ENCODE measurements around the gene KCNH2. TPM values are rescaled to one million over a fixed set of nuclear protein-coding genes. Genes with fewer than 3 reads are reported as not detected.

KCNH2 gene
- total RNA-seq, 1 experiment from 2014 or later: 0.09 TPM

DNA sequence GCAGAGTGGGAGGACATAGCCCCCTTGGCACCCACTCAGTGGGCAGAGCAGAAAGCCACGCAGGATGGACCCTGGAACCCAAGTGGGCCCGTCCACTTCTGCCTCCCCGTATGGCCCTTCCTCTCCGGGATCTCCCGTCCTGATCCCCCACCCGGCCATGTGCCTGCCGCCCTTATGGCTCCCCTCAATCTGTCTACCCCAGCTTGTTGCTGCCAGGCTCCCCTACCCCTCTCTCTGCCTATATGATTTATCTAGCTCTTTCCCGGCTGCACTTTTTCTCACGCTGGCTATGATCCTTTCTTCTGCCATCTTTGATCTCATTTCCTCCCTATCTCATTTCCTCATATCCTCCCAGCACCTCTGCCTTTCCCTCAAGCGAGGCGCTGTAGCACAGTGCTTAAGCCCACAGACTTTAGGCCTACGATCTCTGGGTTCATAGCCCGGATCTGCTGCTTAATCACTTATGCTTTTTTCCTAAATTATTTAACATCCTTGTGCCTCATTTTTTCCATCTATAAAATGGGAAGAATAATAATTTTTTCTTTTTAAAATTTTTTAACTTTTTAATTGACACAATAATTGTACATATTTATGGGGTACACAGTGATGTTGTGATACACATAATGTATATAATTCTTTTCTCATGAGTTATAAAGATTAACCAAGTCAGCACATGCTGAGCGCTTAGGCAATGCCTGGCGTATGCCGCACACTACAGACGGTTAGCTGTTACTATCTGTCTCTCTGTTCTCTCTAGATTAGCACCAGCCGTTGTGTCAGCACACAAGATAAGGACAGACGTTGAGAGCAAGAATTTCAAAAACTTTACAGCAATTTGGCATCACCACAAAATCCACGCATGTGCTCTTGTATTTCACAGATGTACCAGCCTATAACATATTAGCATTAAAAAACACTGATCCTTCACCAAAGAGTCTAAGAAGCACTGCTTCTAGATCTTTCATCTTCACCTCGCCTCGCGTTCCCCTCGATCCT is 18.1 kb downstream of the KCNH2 start:
- H3K9me3 Mint-ChIP-seq (ENCODE audit: unreplicated experiment): no peaks in the 10 kb centered on the region
- H3K27ac Mint-ChIP-seq (ENCODE audit: low read depth, unreplicated experiment): no peak overlapping the region
- H3K36me3 Mint-ChIP-seq (ENCODE audit: insufficient read depth, unreplicated experiment): no peaks in the 10 kb centered on the region
- CTCF ChIA-PET: interaction anchor here (0.6 to 1.9 kb wide), 5 partner anchors 16 to 151 kb away, joined by 3 to 11 read pairs (median 3); no protein-coding TSS in a partner anchor
- TF ChIP-seq, protein P1, sequence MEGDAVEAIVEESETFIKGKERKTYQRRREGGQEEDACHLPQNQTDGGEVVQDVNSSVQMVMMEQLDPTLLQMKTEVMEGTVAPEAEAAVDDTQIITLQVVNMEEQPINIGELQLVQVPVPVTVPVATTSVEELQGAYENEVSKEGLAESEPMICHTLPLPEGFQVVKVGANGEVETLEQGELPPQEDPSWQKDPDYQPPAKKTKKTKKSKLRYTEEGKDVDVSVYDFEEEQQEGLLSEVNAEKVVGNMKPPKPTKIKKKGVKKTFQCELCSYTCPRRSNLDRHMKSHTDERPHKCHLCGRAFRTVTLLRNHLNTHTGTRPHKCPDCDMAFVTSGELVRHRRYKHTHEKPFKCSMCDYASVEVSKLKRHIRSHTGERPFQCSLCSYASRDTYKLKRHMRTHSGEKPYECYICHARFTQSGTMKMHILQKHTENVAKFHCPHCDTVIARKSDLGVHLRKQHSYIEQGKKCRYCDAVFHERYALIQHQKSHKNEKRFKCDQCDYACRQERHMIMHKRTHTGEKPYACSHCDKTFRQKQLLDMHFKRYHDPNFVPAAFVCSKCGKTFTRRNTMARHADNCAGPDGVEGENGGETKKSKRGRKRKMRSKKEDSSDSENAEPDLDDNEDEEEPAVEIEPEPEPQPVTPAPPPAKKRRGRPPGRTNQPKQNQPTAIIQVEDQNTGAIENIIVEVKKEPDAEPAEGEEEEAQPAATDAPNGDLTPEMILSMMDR (IDR thresholded peaks at IDR 0.05; ENCODE audit: unreplicated experiment): no peak
- no TSS peak for BruUV-seq (replicated peaks)
- POLR2A ChIA-PET: no interaction called here
- DNase-seq (ENCODE audit: unreplicated experiment): no peak
- H3K4me1 Mint-ChIP-seq (ENCODE audit: insufficient read depth, unreplicated experiment): no peaks in the 10 kb centered on the region
- intact Hi-C loops (cut with micrococcal nuclease): no loop called here
- H3K4me3 Mint-ChIP-seq (ENCODE audit: unreplicated experiment): no peak overlapping the region
- H3K27me3 Mint-ChIP-seq (ENCODE audit: insufficient read depth, unreplicated experiment): peaks cover 18% of the 10 kb centered on the region

- CTCF ChIA-PET: interaction anchor here (0.6 to 1.9 kb wide), 3 partner anchors 61 to 918 kb away, joined by 3 to 11 read pairs (median 3); partner anchors contain the start of gene PRKAG2
- Mint-ChIP-seq H3K36me3 (ENCODE audit: insufficient read depth, unreplicated experiment) (no peaks in the 10 kb centered on the region), H3K4me1 (ENCODE audit: insufficient read depth, unreplicated experiment) (no peaks in the 10 kb centered on the region), H3K9me3 (ENCODE audit: unreplicated experiment) (no peaks in the 10 kb centered on the region), H3K27me3 (ENCODE audit: insufficient read depth, unreplicated experiment) (peaks cover 11% of the 10 kb centered on the region), H3K27ac (ENCODE audit: low read depth, unreplicated experiment) (no peak overlapping the region), H3K4me3 (ENCODE audit: unreplicated experiment) (no peak overlapping the region)
- POLR2A ChIA-PET: no interaction called here
- TF ChIP-seq, protein P1 (IDR thresholded peaks at IDR 0.05; ENCODE audit: unreplicated experiment): no peak
- intact Hi-C loops (cut with micrococcal nuclease): no loop called here
- no TSS peak for BruUV-seq (replicated peaks)
- no peak for DNase-seq (ENCODE audit: unreplicated experiment)
Observed at GRCh38 chr7:150959081-150959480, 19.0 kb downstream of the KCNH2 start.

- ChIA-PET POLR2A (no interaction called here), CTCF (interaction anchor here (0.6 to 1.3 kb wide), 2 partner anchors 152 to 918 kb away, joined by 3 read pairs; partner anchors contain the start of gene PRKAG2)
- Mint-ChIP-seq H3K27ac (ENCODE audit: low read depth, unreplicated experiment) (no peak overlapping the region), H3K36me3 (ENCODE audit: insufficient read depth, unreplicated experiment) (no peaks in the 10 kb centered on the region), H3K4me1 (ENCODE audit: insufficient read depth, unreplicated experiment) (no peaks in the 10 kb centered on the region), H3K4me3 (ENCODE audit: unreplicated experiment) (no peak overlapping the region), H3K9me3 (ENCODE audit: unreplicated experiment) (no peaks in the 10 kb centered on the region), H3K27me3 (ENCODE audit: insufficient read depth, unreplicated experiment) (peaks cover 11% of the 10 kb centered on the region)
- TF ChIP-seq, protein P1 (IDR thresholded peaks at IDR 0.05; ENCODE audit: unreplicated experiment): no peak
- BruUV-seq (replicated peaks): no TSS peak
- intact Hi-C loops (cut with micrococcal nuclease): no loop called here
- no peak for DNase-seq (ENCODE audit: unreplicated experiment)
Observed at GRCh38 chr7:150958597-150958996, 19.5 kb downstream of the KCNH2 start.

DNA sequence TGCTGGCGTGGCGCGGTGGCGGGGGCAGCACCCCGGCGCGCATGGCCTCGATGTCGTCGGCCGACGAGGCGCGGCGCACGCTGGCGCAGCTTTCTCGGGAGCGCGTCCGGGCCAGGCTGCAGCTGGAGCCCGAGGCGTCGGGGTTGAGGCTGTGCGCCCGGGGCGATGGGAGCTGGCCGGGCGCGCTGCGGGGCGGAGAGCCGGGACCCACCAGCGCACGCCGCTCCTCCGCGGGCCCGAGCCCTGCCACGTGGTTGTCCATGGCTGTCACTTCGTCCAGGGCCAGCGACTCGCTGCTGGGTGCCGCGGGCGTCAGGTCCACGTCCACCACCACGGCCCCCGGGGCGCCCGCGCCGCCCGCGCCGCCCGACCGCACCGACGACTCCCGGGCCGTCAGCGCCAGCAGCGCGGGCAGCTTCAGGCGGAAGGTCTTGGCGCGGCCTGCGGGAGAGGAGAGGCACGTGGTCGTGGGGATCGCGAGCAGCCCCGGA is 20.0 kb downstream of the KCNH2 start:
- intact Hi-C loops (cut with micrococcal nuclease): no loop called here
- no peaks in the 10 kb centered on the region for H3K4me1 Mint-ChIP-seq (ENCODE audit: insufficient read depth, unreplicated experiment)
- BruUV-seq (replicated peaks): no TSS peak
- H3K36me3 Mint-ChIP-seq (ENCODE audit: insufficient read depth, unreplicated experiment): no peaks in the 10 kb centered on the region
- peaks cover 11% of the 10 kb centered on the region for H3K27me3 Mint-ChIP-seq (ENCODE audit: insufficient read depth, unreplicated experiment)
- H3K4me3 Mint-ChIP-seq (ENCODE audit: unreplicated experiment): no peak overlapping the region
- H3K9me3 Mint-ChIP-seq (ENCODE audit: unreplicated experiment): no peaks in the 10 kb centered on the region
- DNase-seq (ENCODE audit: unreplicated experiment): no peak
- TF ChIP-seq, protein P1 (IDR thresholded peaks at IDR 0.05; ENCODE audit: unreplicated experiment): no peak
- no peak overlapping the region for H3K27ac Mint-ChIP-seq (ENCODE audit: low read depth, unreplicated experiment)
- POLR2A ChIA-PET: no interaction called here
- CTCF ChIA-PET: interaction anchor here (0.6 kb wide), 1 partner anchor 59 kb away, joined by 3 read pairs; no protein-coding TSS in a partner anchor
